Suprapubic skin (tissue), 4 donors: ENCODE results near the gene DISP3. TPM values are rescaled to one million over a fixed set of nuclear protein-coding genes. Genes with fewer than 3 reads are reported as not detected.

ENCODE experiments used
- DNase-seq, 2 donors: peaks; one replicate each; pipeline ENCODE4 v3.0.0-alpha.2; 2019; ENCODE audit warnings: low spot score in 2 of 2
- H3K27ac ChIP-seq: fragments of 200-600 bp; sonication (generic); one replicate; pipeline ENCODE4 v1.5.1; 2019
- H3K27me3 ChIP-seq: fragments of 200-600 bp; sonication (generic); one replicate; pipeline ENCODE4 v1.5.1; 2019
- H3K36me3 ChIP-seq: fragments of 200-600 bp; sonication (generic); one replicate; pipeline ENCODE4 v1.5.1; 2019
- H3K4me1 ChIP-seq: fragments of 200-600 bp; sonication (generic); one replicate; pipeline ENCODE4 v1.5.1; 2019
- H3K4me3 ChIP-seq: fragments of 200-600 bp; sonication (generic); one replicate; pipeline ENCODE4 v1.5.1; 2019; ENCODE audit warnings: mild to moderate bottlenecking
- H3K9me3 ChIP-seq: fragments of 200-600 bp; sonication (generic); one replicate; pipeline ENCODE4 v1.5.1; 2019
- EP300 ChIP-seq: sonication (generic); formaldehyde crosslinking; IDR thresholded peaks from one replicate; pipeline ENCODE4 v1.6.1; 2017; ENCODE audit warnings: antibody characterized with exemption
- POLR2A ChIP-seq, 2 donors: fragments of 450-650 bp; IDR thresholded peaks; one replicate each; pipeline ENCODE4 v1.6.1; 2017; ENCODE audit warnings: antibody characterized with exemption in 2 of 2, mild to moderate bottlenecking in 2 of 2, moderate library complexity in 2 of 2
- POLR2AphosphoS5 ChIP-seq, 3 donors: sonication (generic); formaldehyde crosslinking; IDR thresholded peaks; one replicate each; pipeline ENCODE4 v1.6.1; 2017; ENCODE audit warnings: antibody characterized with exemption in 3 of 3
- WGBS: methylation state at CpG from one replicate; pipeline ENCODE4 v1.1.5; 2018; 5-methylcytosine and 5-hydroxymethylcytosine counted together
- total RNA-seq, 4 donors: library from RNA; depleted of rRNA; stranded (reverse); fragments of >200 nt; gene quantifications; one replicate each; pipeline ENCODE4 v1.1.0, GENCODE V29; 2016
- TF ChIP-seq, protein P1 (sequence below), 2 donors: fragments of 200-600 bp in 1 of 2; fragments of 450-650 bp in 1 of 2; sonication (generic) in 1 of 2; IDR thresholded peaks; one replicate each; pipeline ENCODE4 v1.5.1; 2016 to 2019; ENCODE audit warnings: antibody characterized with exemption in 2 of 2, mild to moderate bottlenecking in 1 of 2, moderate library complexity in 1 of 2

The DISP3 gene
- total RNA-seq, 4 donors from 2014 or later: not detected

DNA sequence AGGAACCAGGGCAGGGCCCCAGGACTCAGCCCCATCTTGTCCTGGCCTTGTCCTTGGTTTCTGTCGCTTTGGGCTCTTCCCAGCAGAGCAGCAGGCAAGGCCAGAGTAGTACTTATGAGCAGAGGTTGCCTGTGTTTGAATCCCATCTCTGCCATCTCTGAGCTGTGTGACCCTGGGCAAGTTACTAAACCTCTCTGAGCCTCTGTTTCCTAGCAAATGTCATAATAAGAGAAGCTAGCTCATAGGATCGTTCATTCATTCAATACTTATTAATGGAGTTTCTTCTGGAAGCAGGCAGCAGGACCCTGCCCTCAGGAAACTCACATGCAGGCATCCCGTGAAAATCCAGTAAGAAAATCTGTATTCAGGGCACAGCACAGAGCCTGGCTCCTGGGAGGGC, 91.0 kb downstream of the DISP3 start:
- TF ChIP-seq EP300 (no peak), POLR2AphosphoS5 (IDR thresholded peaks at IDR 0.05) (no peak)
- H3K9me3 ChIP-seq: no peaks in the 10 kb centered on the region
- peaks cover 72% of the 10 kb centered on the region for H3K27me3 ChIP-seq
- DNase-seq: no peak
- H3K4me3 ChIP-seq: no peak overlapping the region
- H3K4me1 ChIP-seq: no peaks in the 10 kb centered on the region
- no peaks in the 10 kb centered on the region for H3K36me3 ChIP-seq
- H3K27ac ChIP-seq: no peak overlapping the region
- WGBS: 79% methylated on average over 3 of the region's 3 CpGs

DNA sequence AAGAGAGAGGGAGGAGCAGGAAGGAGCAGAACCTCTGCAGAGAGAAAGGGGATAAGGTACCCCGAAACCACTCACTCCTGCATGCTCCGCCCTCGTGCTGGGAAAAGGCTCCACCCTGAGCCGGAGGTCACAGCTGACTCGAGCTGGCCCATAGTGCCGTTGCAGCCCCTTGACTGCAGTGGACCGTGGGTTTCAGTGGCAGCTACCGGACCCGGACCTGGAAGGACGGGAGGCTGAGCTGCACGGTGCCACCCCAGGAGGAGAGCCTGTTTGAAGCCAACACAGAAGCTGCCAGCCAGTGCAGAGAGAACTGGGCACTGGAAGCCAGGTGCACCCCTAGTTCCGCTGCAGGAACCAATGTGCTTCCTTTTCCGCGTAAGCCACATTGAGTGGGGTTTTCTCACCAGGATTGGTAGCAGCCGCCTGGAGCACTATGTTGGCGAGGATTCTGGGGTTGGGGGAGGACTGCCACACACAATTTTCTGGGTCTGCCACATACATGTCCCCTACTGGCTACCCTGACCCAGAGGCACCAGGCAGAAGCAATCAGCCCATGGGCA, 91.9 kb downstream of the DISP3 start:
- H3K9me3 ChIP-seq: no peaks in the 10 kb centered on the region
- 35% methylated on average over 7 of the region's 16 CpGs for WGBS
- DNase-seq: no peak
- no peaks in the 10 kb centered on the region for H3K36me3 ChIP-seq
- H3K27me3 ChIP-seq: peaks cover 70% of the 10 kb centered on the region
- no peaks in the 10 kb centered on the region for H3K4me1 ChIP-seq
- TF ChIP-seq, protein P1, sequence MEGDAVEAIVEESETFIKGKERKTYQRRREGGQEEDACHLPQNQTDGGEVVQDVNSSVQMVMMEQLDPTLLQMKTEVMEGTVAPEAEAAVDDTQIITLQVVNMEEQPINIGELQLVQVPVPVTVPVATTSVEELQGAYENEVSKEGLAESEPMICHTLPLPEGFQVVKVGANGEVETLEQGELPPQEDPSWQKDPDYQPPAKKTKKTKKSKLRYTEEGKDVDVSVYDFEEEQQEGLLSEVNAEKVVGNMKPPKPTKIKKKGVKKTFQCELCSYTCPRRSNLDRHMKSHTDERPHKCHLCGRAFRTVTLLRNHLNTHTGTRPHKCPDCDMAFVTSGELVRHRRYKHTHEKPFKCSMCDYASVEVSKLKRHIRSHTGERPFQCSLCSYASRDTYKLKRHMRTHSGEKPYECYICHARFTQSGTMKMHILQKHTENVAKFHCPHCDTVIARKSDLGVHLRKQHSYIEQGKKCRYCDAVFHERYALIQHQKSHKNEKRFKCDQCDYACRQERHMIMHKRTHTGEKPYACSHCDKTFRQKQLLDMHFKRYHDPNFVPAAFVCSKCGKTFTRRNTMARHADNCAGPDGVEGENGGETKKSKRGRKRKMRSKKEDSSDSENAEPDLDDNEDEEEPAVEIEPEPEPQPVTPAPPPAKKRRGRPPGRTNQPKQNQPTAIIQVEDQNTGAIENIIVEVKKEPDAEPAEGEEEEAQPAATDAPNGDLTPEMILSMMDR (IDR thresholded peaks at IDR 0.05): no peak
- TF ChIP-seq POLR2AphosphoS5 (IDR thresholded peaks at IDR 0.05): no peak
- TF ChIP-seq EP300: no peak
- TF ChIP-seq POLR2A (IDR thresholded peaks at IDR 0.05): no peak
- H3K4me3 ChIP-seq: no peak overlapping the region
- no peak overlapping the region for H3K27ac ChIP-seq

DNA sequence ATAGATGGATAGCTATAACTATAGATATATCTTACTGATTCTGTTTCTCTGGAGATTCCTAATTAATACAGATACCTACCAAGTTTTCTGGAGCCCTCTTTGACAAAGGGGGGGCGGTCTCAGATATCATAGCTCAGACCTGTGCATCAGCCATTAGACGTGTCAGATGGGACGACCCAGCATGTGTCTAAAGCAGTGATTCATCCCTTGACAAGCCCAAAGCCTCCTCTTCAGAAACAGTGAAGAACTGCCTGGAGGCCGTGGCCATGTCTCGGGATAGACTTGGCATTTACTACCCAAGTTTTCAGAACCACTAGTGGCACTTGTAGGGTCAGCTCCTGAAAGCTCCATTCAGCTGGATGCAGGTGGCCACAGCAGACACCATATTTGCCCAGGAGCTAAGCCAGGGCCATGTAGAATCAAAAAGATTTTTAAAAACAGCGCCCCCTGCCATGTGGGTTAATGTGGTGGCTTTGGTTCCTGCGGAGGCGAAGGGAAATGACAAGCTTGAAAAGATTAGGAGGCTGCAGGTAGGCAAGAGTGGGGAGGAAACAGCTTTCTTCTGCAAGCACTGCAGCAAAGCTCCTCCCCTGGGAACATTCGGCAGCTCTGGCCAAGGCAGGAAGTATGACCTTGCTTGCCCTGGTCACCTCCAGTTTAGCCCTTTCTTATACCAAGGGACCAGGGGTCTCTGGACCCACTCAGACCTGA, 93.1 kb downstream of the DISP3 start:
- TF ChIP-seq, protein P1 (IDR thresholded peaks at IDR 0.05): no peak
- TF ChIP-seq EP300 (no peak), POLR2AphosphoS5 (IDR thresholded peaks at IDR 0.05) (no peak), POLR2A (IDR thresholded peaks at IDR 0.05) (no peak)
- WGBS: 33% methylated on average over 9 of the region's 9 CpGs
- no peak for DNase-seq
- Histone ChIP-seq H3K36me3 (no peaks in the 10 kb centered on the region), H3K9me3 (no peaks in the 10 kb centered on the region), H3K27me3 (peaks cover 61% of the 10 kb centered on the region), H3K4me3 (no peak overlapping the region), H3K27ac (no peak overlapping the region), H3K4me1 (no peaks in the 10 kb centered on the region)

DNA sequence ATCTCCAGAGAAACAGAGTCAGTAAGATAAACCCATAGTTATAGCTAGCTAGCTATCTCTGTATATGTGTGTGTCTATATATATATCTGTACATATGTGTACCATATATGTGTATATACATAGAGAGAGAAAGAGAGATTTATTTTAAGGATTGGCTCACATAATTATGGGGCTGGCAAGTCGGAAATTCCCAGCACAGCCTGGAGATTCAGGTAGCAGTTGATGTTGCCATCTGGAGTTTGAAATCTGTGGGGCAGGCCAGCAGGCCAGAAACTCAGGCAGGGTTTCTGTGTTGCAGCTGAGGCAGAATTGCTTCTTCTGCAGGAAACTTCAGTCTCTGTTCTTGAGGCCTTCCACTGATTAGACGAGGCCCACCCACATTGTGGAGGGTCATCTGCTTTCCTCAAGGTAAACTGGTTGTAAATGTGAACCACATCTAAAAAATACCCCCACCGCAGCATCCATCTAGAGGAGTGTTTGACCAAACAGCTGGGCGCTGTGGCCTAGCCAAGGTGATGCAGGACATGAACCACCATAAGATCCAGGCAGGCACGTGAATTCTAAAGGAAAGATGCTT, 94.2 kb downstream of the DISP3 start:
- H3K4me1 ChIP-seq: no peaks in the 10 kb centered on the region
- peaks cover 61% of the 10 kb centered on the region for H3K27me3 ChIP-seq
- TF ChIP-seq, protein P1 (IDR thresholded peaks at IDR 0.05): no peak
- no peak for TF ChIP-seq POLR2A (IDR thresholded peaks at IDR 0.05)
- TF ChIP-seq POLR2AphosphoS5 (IDR thresholded peaks at IDR 0.05): no peak
- no peak for TF ChIP-seq EP300
- no peaks in the 10 kb centered on the region for H3K9me3 ChIP-seq
- no peak for DNase-seq
- no peaks in the 10 kb centered on the region for H3K36me3 ChIP-seq
- 79% methylated on average over 5 of the region's 5 CpGs for WGBS
- no peak overlapping the region for H3K4me3 ChIP-seq
- no peak overlapping the region for H3K27ac ChIP-seq

DNA sequence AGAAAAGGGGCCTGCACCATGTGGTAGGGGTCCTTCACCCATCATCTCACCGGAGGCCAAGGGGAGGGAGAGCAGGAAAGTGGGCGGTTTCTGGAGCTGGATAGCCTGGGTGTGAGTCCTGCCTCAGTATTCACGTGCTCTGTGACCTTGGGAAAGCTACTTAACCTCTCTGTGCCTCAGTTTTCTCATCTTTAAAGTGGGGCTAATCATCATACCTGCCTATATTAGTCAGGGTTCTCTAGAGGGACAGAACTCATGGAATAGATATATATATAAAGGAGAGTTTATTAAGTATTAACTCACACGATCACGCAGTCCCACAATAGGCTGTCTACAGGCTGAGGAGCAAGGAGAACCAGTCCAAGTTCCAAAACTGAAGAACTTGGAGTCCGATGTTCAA, 96.6 kb downstream of the DISP3 start:
- no peak for DNase-seq
- Histone ChIP-seq H3K27me3 (peaks cover 59% of the 10 kb centered on the region), H3K4me3 (no peak overlapping the region), H3K4me1 (no peaks in the 10 kb centered on the region), H3K27ac (no peak overlapping the region), H3K9me3 (no peaks in the 10 kb centered on the region), H3K36me3 (no peaks in the 10 kb centered on the region)
- 87% methylated on average over 6 of the region's 6 CpGs for WGBS
- TF ChIP-seq POLR2A (IDR thresholded peaks at IDR 0.05) (no peak), EP300 (no peak), POLR2AphosphoS5 (IDR thresholded peaks at IDR 0.05) (no peak)
- TF ChIP-seq, protein P1 (IDR thresholded peaks at IDR 0.05): no peak
